ENCODE measurements around the gene SMC2.

Gene SMC2

DNA sequence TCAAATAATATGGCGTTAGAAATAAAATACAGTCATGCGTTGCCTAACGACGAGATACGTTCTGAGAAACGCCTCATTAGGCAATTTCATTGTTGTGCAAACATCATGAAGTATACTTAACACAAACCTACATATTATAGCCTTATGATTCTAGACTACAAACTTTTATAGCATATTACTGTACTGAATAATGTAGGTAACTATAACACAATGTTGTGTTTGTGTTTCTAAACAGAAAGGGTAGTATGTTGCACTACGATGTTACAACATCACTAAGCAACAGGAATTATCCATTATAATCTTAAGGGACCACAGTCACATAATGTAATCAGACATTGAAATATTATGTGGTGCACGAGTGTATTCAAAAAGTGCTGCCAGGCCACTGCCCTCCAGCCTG, 3.0 kb upstream of the SMC2 start:
- peak overlapping the region; percentile 89 for H3K4me2 ChIP-seq (ENCODE audit: low read length)
- peaks cover 53% of the 10 kb centered on the region for H3K79me2 ChIP-seq (ENCODE audit: control insufficient read depth, low read length)
- no peaks in the 10 kb centered on the region for H3K9me3 ChIP-seq (ENCODE audit: control insufficient read depth, insufficient read depth, low read length)
- H3K27ac ChIP-seq (ENCODE audit: low read depth, low read length): peak overlapping the region; percentile 90
- H3F3A ChIP-seq (ENCODE audit: control insufficient read depth, insufficient read depth): no peaks in the 10 kb centered on the region
- H3K36me3 ChIP-seq (ENCODE audit: control insufficient read depth, low read length): peaks cover 24% of the 10 kb centered on the region
- H3K4me3 ChIP-seq (ENCODE audit: low read length): peak overlapping the region; percentile 97
- no peaks in the 10 kb centered on the region for H3K9me2 ChIP-seq (replicated peaks; ENCODE audit: control insufficient read depth, low read length)
- no peaks in the 10 kb centered on the region for H4K20me1 ChIP-seq (ENCODE audit: control insufficient read depth, insufficient read depth, low read depth, low read length)
- H3K27me3 ChIP-seq (ENCODE audit: control insufficient read depth, low read length): no peaks in the 10 kb centered on the region
- H3K4me1 ChIP-seq (ENCODE audit: control insufficient read depth, low read length): peaks cover 48% of the 10 kb centered on the region
- TF ChIP-seq, protein P1, sequence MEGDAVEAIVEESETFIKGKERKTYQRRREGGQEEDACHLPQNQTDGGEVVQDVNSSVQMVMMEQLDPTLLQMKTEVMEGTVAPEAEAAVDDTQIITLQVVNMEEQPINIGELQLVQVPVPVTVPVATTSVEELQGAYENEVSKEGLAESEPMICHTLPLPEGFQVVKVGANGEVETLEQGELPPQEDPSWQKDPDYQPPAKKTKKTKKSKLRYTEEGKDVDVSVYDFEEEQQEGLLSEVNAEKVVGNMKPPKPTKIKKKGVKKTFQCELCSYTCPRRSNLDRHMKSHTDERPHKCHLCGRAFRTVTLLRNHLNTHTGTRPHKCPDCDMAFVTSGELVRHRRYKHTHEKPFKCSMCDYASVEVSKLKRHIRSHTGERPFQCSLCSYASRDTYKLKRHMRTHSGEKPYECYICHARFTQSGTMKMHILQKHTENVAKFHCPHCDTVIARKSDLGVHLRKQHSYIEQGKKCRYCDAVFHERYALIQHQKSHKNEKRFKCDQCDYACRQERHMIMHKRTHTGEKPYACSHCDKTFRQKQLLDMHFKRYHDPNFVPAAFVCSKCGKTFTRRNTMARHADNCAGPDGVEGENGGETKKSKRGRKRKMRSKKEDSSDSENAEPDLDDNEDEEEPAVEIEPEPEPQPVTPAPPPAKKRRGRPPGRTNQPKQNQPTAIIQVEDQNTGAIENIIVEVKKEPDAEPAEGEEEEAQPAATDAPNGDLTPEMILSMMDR (IDR thresholded peaks at IDR 0.05; ENCODE audit: low read depth, low read length, poor library complexity, severe bottlenecking): no peak
- no peak for TF ChIP-seq EZH2phosphoT487 (IDR thresholded peaks at IDR 0.05; ENCODE audit: borderline replicate concordance, low read length)

GRCh38 chr9:104091708-104092107, 2.4 kb upstream of the SMC2 start:
- H3K4me2 ChIP-seq (ENCODE audit: low read length): peak overlapping the region; percentile 89
- peak overlapping the region; percentile 97 for H3K4me3 ChIP-seq (ENCODE audit: low read length)
- no peaks in the 10 kb centered on the region for H3F3A ChIP-seq (ENCODE audit: control insufficient read depth, insufficient read depth)
- TF ChIP-seq, protein P1 (IDR thresholded peaks at IDR 0.05; ENCODE audit: low read depth, low read length, poor library complexity, severe bottlenecking): peak; percentile 55
- no peak for TF ChIP-seq EZH2phosphoT487 (IDR thresholded peaks at IDR 0.05; ENCODE audit: borderline replicate concordance, low read length)
- no peaks in the 10 kb centered on the region for H3K9me3 ChIP-seq (ENCODE audit: control insufficient read depth, insufficient read depth, low read length)
- no peaks in the 10 kb centered on the region for H3K9me2 ChIP-seq (replicated peaks; ENCODE audit: control insufficient read depth, low read length)
- no peaks in the 10 kb centered on the region for H3K27me3 ChIP-seq (ENCODE audit: control insufficient read depth, low read length)
- peaks cover 59% of the 10 kb centered on the region for H3K79me2 ChIP-seq (ENCODE audit: control insufficient read depth, low read length)
- peak overlapping the region; percentile 90 for H3K27ac ChIP-seq (ENCODE audit: low read depth, low read length)
- peaks cover 30% of the 10 kb centered on the region for H3K36me3 ChIP-seq (ENCODE audit: control insufficient read depth, low read length)
- peaks cover 54% of the 10 kb centered on the region for H3K4me1 ChIP-seq (ENCODE audit: control insufficient read depth, low read length)
- no peaks in the 10 kb centered on the region for H4K20me1 ChIP-seq (ENCODE audit: control insufficient read depth, insufficient read depth, low read depth, low read length)

DNA sequence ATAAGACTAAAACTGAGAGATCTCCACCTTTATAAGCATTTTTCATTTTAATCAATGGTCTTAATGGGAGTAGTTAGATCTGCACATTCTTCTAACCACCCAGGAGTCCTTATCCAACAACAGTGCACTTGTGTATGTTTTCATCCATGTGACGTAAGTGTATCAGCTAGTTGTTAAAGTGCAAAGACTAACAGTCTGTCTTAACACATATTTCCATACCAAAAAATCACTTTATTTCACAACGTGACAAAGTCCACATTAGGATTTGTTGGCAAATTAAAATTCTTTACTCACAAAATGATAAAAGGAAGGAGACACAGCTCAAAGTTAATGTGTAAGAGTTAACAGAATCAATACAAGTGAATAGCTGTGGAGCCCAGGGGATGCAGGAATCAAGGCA, 1.9 kb upstream of the SMC2 start:
- H3K27ac ChIP-seq (ENCODE audit: low read depth, low read length): peak overlapping the region; percentile 90
- H3K4me2 ChIP-seq (ENCODE audit: low read length): peak overlapping the region; percentile 89

More for the DNA sequence above, 1.9 kb upstream of the SMC2 start:
- H3K9me3 ChIP-seq (ENCODE audit: control insufficient read depth, insufficient read depth, low read length): no peaks in the 10 kb centered on the region
- H3K36me3 ChIP-seq (ENCODE audit: control insufficient read depth, low read length): peaks cover 35% of the 10 kb centered on the region
- peaks cover 63% of the 10 kb centered on the region for H3K79me2 ChIP-seq (ENCODE audit: control insufficient read depth, low read length)
- no peaks in the 10 kb centered on the region for H4K20me1 ChIP-seq (ENCODE audit: control insufficient read depth, insufficient read depth, low read depth, low read length)
- H3F3A ChIP-seq (ENCODE audit: control insufficient read depth, insufficient read depth): no peaks in the 10 kb centered on the region
- H3K4me1 ChIP-seq (ENCODE audit: control insufficient read depth, low read length): peaks cover 57% of the 10 kb centered on the region
- H3K9me2 ChIP-seq (replicated peaks; ENCODE audit: control insufficient read depth, low read length): no peaks in the 10 kb centered on the region
- no peaks in the 10 kb centered on the region for H3K27me3 ChIP-seq (ENCODE audit: control insufficient read depth, low read length)
- H3K4me3 ChIP-seq (ENCODE audit: low read length): peak overlapping the region; percentile 97
- no peak for TF ChIP-seq EZH2phosphoT487 (IDR thresholded peaks at IDR 0.05; ENCODE audit: borderline replicate concordance, low read length)
- TF ChIP-seq, protein P1 (IDR thresholded peaks at IDR 0.05; ENCODE audit: low read depth, low read length, poor library complexity, severe bottlenecking): no peak
